Measurements from ENCODE around the gene DHRS7B. TPM values are rescaled to one million over a fixed set of nuclear protein-coding genes. Genes with fewer than 3 reads are reported as not detected.

DHRS7B gene
- total and polyA plus RNA-seq, 4 donors, result 8.1 to 21.8 (median 18.2) TPM

GRCh38 chr17:21198411-21198810 is 71.6 kb downstream of the DHRS7B start:
- no peak for DNase-seq
- intact Hi-C loops (cut with DNase I), result no loop called here
- no peaks in the 10 kb centered on the region for H3K27me3 ChIP-seq (ENCODE audit: control insufficient read depth in 1 of 2, insufficient read depth in 2 of 2, low read length in 1 of 2)
- H3K4me1 ChIP-seq (ENCODE audit: control insufficient read depth in 1 of 2, insufficient read depth in 2 of 2, low read length in 2 of 2), result no peaks in the 10 kb centered on the region
- no peak overlapping the region for H3K4me3 ChIP-seq (ENCODE audit: low read length in 2 of 2)
- no peaks in the 10 kb centered on the region for H3K9me3 ChIP-seq (ENCODE audit: control insufficient read depth, low read length)
- no peak overlapping the region for H3K27ac ChIP-seq (ENCODE audit: low read depth in 1 of 2, low read length in 2 of 2)
- 92 to 94% methylated on average over 20 of the region's 20 CpGs for WGBS, 2 donors
- peaks cover 0 to 7% of the 10 kb centered on the region in 2 donors for H3K36me3 ChIP-seq (ENCODE audit: control insufficient read depth in 1 of 2, insufficient read depth in 2 of 2, low read length in 1 of 2)
- no peak for ATAC-seq (ENCODE audit: low FRiP score)

- H3K4me1 ChIP-seq (ENCODE audit: control insufficient read depth in 1 of 2, insufficient read depth in 2 of 2, low read length in 2 of 2), result no peaks in the 10 kb centered on the region
- no peak for DNase-seq
- H3K4me3 ChIP-seq (ENCODE audit: low read length in 2 of 2), result no peak overlapping the region
- peaks cover 0 to 7% of the 10 kb centered on the region in 2 donors for H3K36me3 ChIP-seq (ENCODE audit: control insufficient read depth in 1 of 2, insufficient read depth in 2 of 2, low read length in 1 of 2)
- no peak overlapping the region for H3K27ac ChIP-seq (ENCODE audit: low read depth in 1 of 2, low read length in 2 of 2)
- H3K27me3 ChIP-seq (ENCODE audit: control insufficient read depth in 1 of 2, insufficient read depth in 2 of 2, low read length in 1 of 2), result no peaks in the 10 kb centered on the region
- no peak for ATAC-seq (ENCODE audit: low FRiP score)
- no peaks in the 10 kb centered on the region for H3K9me3 ChIP-seq (ENCODE audit: control insufficient read depth, low read length)
- WGBS, 2 donors, result 36 to 45% methylated on average over 9 of the region's 9 CpGs
- intact Hi-C loops (cut with DNase I), result no loop called here
Measured at GRCh38 chr17:21199311-21199710, 72.5 kb downstream of the DHRS7B start.

- DNase-seq (no peak), ATAC-seq (ENCODE audit: low FRiP score) (no peak)
- Histone ChIP-seq H3K9me3 (ENCODE audit: control insufficient read depth, low read length) (no peaks in the 10 kb centered on the region), H3K27me3 (ENCODE audit: control insufficient read depth in 1 of 2, insufficient read depth in 2 of 2, low read length in 1 of 2) (no peaks in the 10 kb centered on the region), H3K27ac (ENCODE audit: low read depth in 1 of 2, low read length in 2 of 2) (no peak overlapping the region), H3K4me3 (ENCODE audit: low read length in 2 of 2) (no peak overlapping the region), H3K4me1 (ENCODE audit: control insufficient read depth in 1 of 2, insufficient read depth in 2 of 2, low read length in 2 of 2) (no peaks in the 10 kb centered on the region), H3K36me3 (ENCODE audit: control insufficient read depth in 1 of 2, insufficient read depth in 2 of 2, low read length in 1 of 2) (peaks cover 0 to 7% of the 10 kb centered on the region in 2 donors)
- 35 to 47% methylated on average over 10 of the region's 10 CpGs for WGBS, 2 donors
- intact Hi-C loops (cut with DNase I), result no loop called here
Measured at GRCh38 chr17:21199856-21200255, 73.1 kb downstream of the DHRS7B start.

GRCh38 chr17:21200590-21201297 is 74.0 kb downstream of the DHRS7B start:
- Histone ChIP-seq H3K9me3 (ENCODE audit: control insufficient read depth, low read length) (no peaks in the 10 kb centered on the region), H3K4me3 (ENCODE audit: low read length in 2 of 2) (no peak overlapping the region), H3K36me3 (ENCODE audit: control insufficient read depth in 1 of 2, insufficient read depth in 2 of 2, low read length in 1 of 2) (peaks cover 0 to 7% of the 10 kb centered on the region in 2 donors), H3K27me3 (ENCODE audit: control insufficient read depth in 1 of 2, insufficient read depth in 2 of 2, low read length in 1 of 2) (no peaks in the 10 kb centered on the region), H3K4me1 (ENCODE audit: control insufficient read depth in 1 of 2, insufficient read depth in 2 of 2, low read length in 2 of 2) (no peaks in the 10 kb centered on the region), H3K27ac (ENCODE audit: low read depth in 1 of 2, low read length in 2 of 2) (no peak overlapping the region)
- intact Hi-C loops (cut with DNase I), result no loop called here
- DNase-seq (no peak), ATAC-seq (ENCODE audit: low FRiP score) (no peak)
- 73 to 78% methylated on average over 15 of the region's 15 CpGs for WGBS, 2 donors

GRCh38 chr17:21201298-21201595 is 74.5 kb downstream of the DHRS7B start:
- Histone ChIP-seq H3K36me3 (ENCODE audit: control insufficient read depth in 1 of 2, insufficient read depth in 2 of 2, low read length in 1 of 2) (peaks cover 0 to 7% of the 10 kb centered on the region in 2 donors), H3K9me3 (ENCODE audit: control insufficient read depth, low read length) (no peaks in the 10 kb centered on the region), H3K27ac (ENCODE audit: low read depth in 1 of 2, low read length in 2 of 2) (no peak overlapping the region), H3K4me3 (ENCODE audit: low read length in 2 of 2) (no peak overlapping the region), H3K27me3 (ENCODE audit: control insufficient read depth in 1 of 2, insufficient read depth in 2 of 2, low read length in 1 of 2) (no peaks in the 10 kb centered on the region), H3K4me1 (ENCODE audit: control insufficient read depth in 1 of 2, insufficient read depth in 2 of 2, low read length in 2 of 2) (no peaks in the 10 kb centered on the region)
- DNase-seq, result no peak
- WGBS, 2 donors, result 19 to 28% methylated on average over 5 of the region's 5 CpGs
- ATAC-seq (ENCODE audit: low FRiP score), result no peak
- intact Hi-C loops (cut with DNase I), result no loop called here

- no peak overlapping the region for H3K27ac ChIP-seq (ENCODE audit: low read depth in 1 of 2, low read length in 2 of 2)
- no peak overlapping the region for H3K4me3 ChIP-seq (ENCODE audit: low read length in 2 of 2)
- peaks cover 0 to 7% of the 10 kb centered on the region in 2 donors for H3K36me3 ChIP-seq (ENCODE audit: control insufficient read depth in 1 of 2, insufficient read depth in 2 of 2, low read length in 1 of 2)
- H3K27me3 ChIP-seq (ENCODE audit: control insufficient read depth in 1 of 2, insufficient read depth in 2 of 2, low read length in 1 of 2), result no peaks in the 10 kb centered on the region
- ATAC-seq (ENCODE audit: low FRiP score) (no peak), DNase-seq (no peak)
- H3K9me3 ChIP-seq (ENCODE audit: control insufficient read depth, low read length), result no peaks in the 10 kb centered on the region
- WGBS, 2 donors, result 94 to 95% methylated on average over 11 of the region's 11 CpGs
- intact Hi-C loops (cut with DNase I), result no loop called here
- no peaks in the 10 kb centered on the region for H3K4me1 ChIP-seq (ENCODE audit: control insufficient read depth in 1 of 2, insufficient read depth in 2 of 2, low read length in 2 of 2)
Measured at GRCh38 chr17:21201874-21202273, 75.1 kb downstream of the DHRS7B start.

- peaks cover 0 to 5% of the 10 kb centered on the region in 2 donors for H3K36me3 ChIP-seq (ENCODE audit: control insufficient read depth in 1 of 2, insufficient read depth in 2 of 2, low read length in 1 of 2)
- H3K4me1 ChIP-seq (ENCODE audit: control insufficient read depth in 1 of 2, insufficient read depth in 2 of 2, low read length in 2 of 2), result no peaks in the 10 kb centered on the region
- H3K9me3 ChIP-seq (ENCODE audit: control insufficient read depth, low read length), result no peaks in the 10 kb centered on the region
- H3K27me3 ChIP-seq (ENCODE audit: control insufficient read depth in 1 of 2, insufficient read depth in 2 of 2, low read length in 1 of 2), result no peaks in the 10 kb centered on the region
- H3K27ac ChIP-seq (ENCODE audit: low read depth in 1 of 2, low read length in 2 of 2), result no peak overlapping the region
- ATAC-seq (ENCODE audit: low FRiP score) (no peak), DNase-seq (no peak)
- intact Hi-C loops (cut with DNase I), result no loop called here
- H3K4me3 ChIP-seq (ENCODE audit: low read length in 2 of 2), result no peak overlapping the region
- 75 to 81% methylated on average over 11 to 12 of the region's 12 CpGs for WGBS, 2 donors
Measured at GRCh38 chr17:21202512-21202911, 75.7 kb downstream of the DHRS7B start.

- intact Hi-C loops (cut with DNase I), result no loop called here
- H3K27me3 ChIP-seq (ENCODE audit: control insufficient read depth in 1 of 2, insufficient read depth in 2 of 2, low read length in 1 of 2), result no peaks in the 10 kb centered on the region
- no peaks in the 10 kb centered on the region for H3K36me3 ChIP-seq (ENCODE audit: control insufficient read depth in 1 of 2, insufficient read depth in 2 of 2, low read length in 1 of 2)
- no peaks in the 10 kb centered on the region for H3K9me3 ChIP-seq (ENCODE audit: control insufficient read depth, low read length)
- H3K4me3 ChIP-seq (ENCODE audit: low read length in 2 of 2), result no peak overlapping the region
- no peaks in the 10 kb centered on the region for H3K4me1 ChIP-seq (ENCODE audit: control insufficient read depth in 1 of 2, insufficient read depth in 2 of 2, low read length in 2 of 2)
- WGBS, 2 donors, result 11 to 27% methylated on average over 9 of the region's 9 CpGs
- ATAC-seq (ENCODE audit: low FRiP score) (no peak), DNase-seq (no peak)
- H3K27ac ChIP-seq (ENCODE audit: low read depth in 1 of 2, low read length in 2 of 2), result no peak overlapping the region
Measured at GRCh38 chr17:21204935-21205334, 78.2 kb downstream of the DHRS7B start.

- Histone ChIP-seq H3K27ac (ENCODE audit: low read depth in 1 of 2, low read length in 2 of 2) (no peak overlapping the region), H3K4me1 (ENCODE audit: control insufficient read depth in 1 of 2, insufficient read depth in 2 of 2, low read length in 2 of 2) (no peaks in the 10 kb centered on the region), H3K36me3 (ENCODE audit: control insufficient read depth in 1 of 2, insufficient read depth in 2 of 2, low read length in 1 of 2) (no peaks in the 10 kb centered on the region), H3K4me3 (ENCODE audit: low read length in 2 of 2) (no peak overlapping the region), H3K9me3 (ENCODE audit: control insufficient read depth, low read length) (no peaks in the 10 kb centered on the region), H3K27me3 (ENCODE audit: control insufficient read depth in 1 of 2, insufficient read depth in 2 of 2, low read length in 1 of 2) (no peaks in the 10 kb centered on the region)
- ATAC-seq (ENCODE audit: low FRiP score), result no peak
- intact Hi-C loops (cut with DNase I), result no loop called here
- 70 to 80% methylated on average over 7 of the region's 7 CpGs for WGBS, 2 donors
- DNase-seq, result no peak
Measured at GRCh38 chr17:21208352-21208751, 81.6 kb downstream of the DHRS7B start.
